HepG2 (cell line): Measurements from ENCODE around the gene TAS2R39. TPM values are rescaled to one million over a fixed set of nuclear protein-coding genes. Genes with fewer than 3 reads are reported as not detected.

Experiments
- ATAC-seq: fragments of 200-7000 bp; cut with Tn5 transposase; 3 replicates; pipeline ENCODE4 v1.9.1; 2020; ENCODE audit warnings: mild to moderate bottlenecking, moderate library complexity
- BruUV-seq: library from RNA; stranded (reverse); fragments of 400-500 nt; replicated peaks from 2 replicates; lab custom pipeline; 2021; lab: Mats Ljungman, UMichigan
- CTCF ChIA-PET: fragments of 300-600 bp; formaldehyde crosslinking; extraction: SDS; loops from one replicate; lab custom pipeline; 2021; ENCODE audit warnings: low total read pairs, inconsistent platforms, low intra/inter-chr PET ratio; lab: Yijun Ruan, JAX
- POLR2A ChIA-PET: fragments of 350-600 bp; sonication (Branson Sonifier 250); formaldehyde crosslinking; loops from one replicate; lab custom pipeline; 2020; ENCODE audit warnings: antibody characterized with exemption, inconsistent platforms; lab: Yijun Ruan, JAX
- DNase-seq: peaks from one replicate; pipeline ENCODE4 v3.0.0-alpha.2; 2015; ENCODE audit warnings: low spot score
- FAIRE-seq: peaks from 3 replicates; lab custom pipeline; 2011; peaks lifted over from hg19 to GRCh38; lab: Jason Lieb, UNC
- H2AFZ ChIP-seq: one replicate; pipeline ENCODE4 v1.6.1; 2011; ENCODE audit warnings: low read length, inconsistent platforms
- H3K27ac ChIP-seq: fragments of 300-600 bp; 3 replicates; pipeline ENCODE4 v1.8.0; 2011; ENCODE audit warnings: mixed run types, mild to moderate bottlenecking, mixed read lengths, low read length, inconsistent platforms; ENCODE audit not compliant: insufficient read depth; ENCODE audit errors: extremely low read length
- H3K27me3 ChIP-seq, 2 experiments: fragments of 200-600 bp in 1 of 2; 2 replicates in 1 of 2; 3 replicates in 1 of 2; pipeline versions ENCODE4 v1.6.0 to v1.8.0; 2011; ENCODE audit warnings: low read length in 2 of 2, mild to moderate bottlenecking in 2 of 2, moderate library complexity in 2 of 2, inconsistent platforms in 1 of 2; ENCODE audit not compliant: insufficient read depth in 2 of 2, control insufficient read depth in 1 of 2
- H3K36me3 ChIP-seq, 2 experiments: fragments of 200-600 bp in 1 of 2; replicated peaks in 1 of 2; 2 replicates in 1 of 2; 3 replicates in 1 of 2; pipeline versions ENCODE4 v1.5.1 to v1.8.0; 2011; ENCODE audit warnings: low read length in 2 of 2, inconsistent platforms in 1 of 2; ENCODE audit not compliant: insufficient read depth in 2 of 2, control insufficient read depth in 1 of 2
- H3K4me1 ChIP-seq: 2 replicates; pipeline ENCODE4 v1.5.1; 2012; ENCODE audit warnings: low read length, inconsistent platforms; ENCODE audit not compliant: insufficient read depth
- H3K4me2 ChIP-seq: 2 replicates; pipeline ENCODE4 v1.6.0; 2011; ENCODE audit warnings: low read depth, low read length, inconsistent platforms
- H3K4me3 ChIP-seq, 3 experiments: fragments of 200-600 bp in 1 of 3; sonication (generic), shearing (Covaris generic) in 1 of 3; replicated peaks in 1 of 3; 2 replicates each; pipeline ENCODE4 v1.5.1; 2011 to 2016; ENCODE audit warnings: low read length in 3 of 3, inconsistent platforms in 2 of 3, low read depth in 2 of 3, mild to moderate bottlenecking in 2 of 3, control low read depth in 1 of 3, mixed read lengths in 1 of 3; ENCODE audit not compliant: insufficient read depth in 1 of 3
- H3K79me2 ChIP-seq: one replicate; pipeline ENCODE4 v1.6.1; 2011; ENCODE audit warnings: low read length, inconsistent platforms; ENCODE audit not compliant: insufficient read depth
- H3K9ac ChIP-seq: 2 replicates; pipeline ENCODE4 v1.6.0; 2011; ENCODE audit warnings: mild to moderate bottlenecking, low read depth, low read length, inconsistent platforms; ENCODE audit not compliant: insufficient read depth
- H3K9me3 ChIP-seq: 2 replicates; pipeline ENCODE4 v1.5.1; 2012; ENCODE audit warnings: mild to moderate bottlenecking, low read length
- H4K20me1 ChIP-seq: 2 replicates; pipeline ENCODE4 v1.6.0; 2011; ENCODE audit warnings: inconsistent platforms, mild to moderate bottlenecking, low read length, moderate library complexity; ENCODE audit not compliant: insufficient read depth
- CEBPZ ChIP-seq: IDR thresholded peaks from 2 replicates; pipeline ENCODE4 v1.6.1; 2012; ENCODE audit warnings: low read length, improper control_type of control experiment
- ELF4 ChIP-seq: sonication (generic); formaldehyde crosslinking; IDR thresholded peaks from 2 replicates; pipeline ENCODE4 v1.5.0; 2020; ENCODE audit warnings: missing genetic modification reagents, mild to moderate bottlenecking, moderate library complexity, borderline replicate concordance
- HMGXB4 ChIP-seq, 2 experiments: sonication (generic) in 1 of 2; formaldehyde crosslinking in 1 of 2; IDR thresholded peaks; 2 replicates each; pipeline versions ENCODE4 v1.4.0 to v1.6.1; 2018 to 2020; ENCODE audit warnings: missing genetic modification reagents in 2 of 2, borderline replicate concordance in 1 of 2, low read depth in 1 of 2, mild to moderate bottlenecking in 1 of 2, missing biosample characterization in 1 of 2
- NAIF1 ChIP-seq: sonication (generic); formaldehyde crosslinking; IDR thresholded peaks from 2 replicates; pipeline ENCODE4 v1.5.0; 2020; ENCODE audit warnings: mild to moderate bottlenecking, missing genetic modification reagents, borderline replicate concordance
- TAF1 ChIP-seq: sonication (generic); formaldehyde crosslinking; IDR thresholded peaks from 2 replicates; pipeline ENCODE4 v1.4.0; 2020; ENCODE audit warnings: missing genetic modification reagents
- TAF15 ChIP-seq: fragments of 200-400 bp; formaldehyde crosslinking; IDR thresholded peaks from one replicate; pipeline ENCODE4 v1.6.1; 2018; ENCODE audit warnings: mild to moderate bottlenecking, low read depth, low read length; ENCODE audit not compliant: poor library complexity, severe bottlenecking
- ZBTB20 ChIP-seq: sonication (generic); formaldehyde crosslinking; IDR thresholded peaks from 2 replicates; pipeline ENCODE4 v1.8.1; 2023; ENCODE audit warnings: missing genetic modification reagents, low read depth, mild to moderate bottlenecking, borderline replicate concordance
- ZNF333 ChIP-seq: sonication (generic); formaldehyde crosslinking; IDR thresholded peaks from 2 replicates; pipeline ENCODE4 v1.4.0; 2020; ENCODE audit warnings: mild to moderate bottlenecking, missing genetic modification reagents, borderline replicate concordance
- ZNF512 ChIP-seq: sonication (generic); formaldehyde crosslinking; IDR thresholded peaks from 2 replicates; pipeline ENCODE4 v1.4.0; 2020; ENCODE audit warnings: mild to moderate bottlenecking, missing genetic modification reagents
- ZNF710 ChIP-seq: sonication (generic); formaldehyde crosslinking; IDR thresholded peaks from 2 replicates; pipeline ENCODE4 v1.5.0; 2020; ENCODE audit warnings: mild to moderate bottlenecking, missing genetic modification reagents, borderline replicate concordance
- ZNF782 ChIP-seq: sonication (generic); formaldehyde crosslinking; IDR thresholded peaks from 2 replicates; pipeline ENCODE4 v1.4.0; 2020; ENCODE audit warnings: missing genetic modification reagents, mild to moderate bottlenecking, borderline replicate concordance
- WGBS: methylation state at CpG from one replicate; pipeline ENCODE4 v1.1.6; 2017; ENCODE audit warnings: low lambda C conversion rate; 5-methylcytosine and 5-hydroxymethylcytosine counted together
- in situ Hi-C: cut with HindIII; loops from 2 replicates; pipeline ENCODE4 v1.10.0; 2017; ENCODE audit warnings: low pct_unique_long_range_greater_than_20kb; ENCODE audit not compliant: extremely low pct_ligation_motif_present
- intact Hi-C: fragments of 100-400 bp; cut with micrococcal nuclease; formaldehyde crosslinking; loops from one replicate; pipeline ENCODE4 v1.10.0; 2022; ENCODE audit not compliant: unreplicated experiment
- polyA plus RNA-seq, 8 experiments: library from polyadenylated mRNA; depleted of rRNA in 3 of 8; stranded (reverse) in 7 of 8; unstranded in 1 of 8; fragments of >200 nt; fragmentation: Illumina TruSeq in 4 of 8; extraction: Trizol in 4 of 8; gene quantifications; 2 replicates each; pipeline versions ENCODE4 v1.2.1 to v1.2.3, GENCODE V29; 2011 to 2016; ENCODE audit warnings: low read depth in 4 of 8, missing spikeins in 1 of 8, mixed read lengths in 1 of 8; ENCODE audit not compliant: insufficient read depth in 1 of 8
- total RNA-seq, 5 experiments: library from RNA; depleted of rRNA; stranded (reverse); fragments of >200 nt; fragmentation: Illumina TruSeq; extraction: Trizol; gene quantifications; 2 replicates each; pipeline ENCODE4 v1.2.3, GENCODE V29; 2016; ENCODE audit warnings: low read depth in 1 of 5
- TF ChIP-seq, protein P1 (sequence below): sonication (generic); formaldehyde crosslinking; IDR thresholded peaks from 2 replicates; pipeline ENCODE4 v1.8.0; 2022; ENCODE audit warnings: mild to moderate bottlenecking, missing genetic modification reagents, moderate library complexity

TAS2R39 gene
- total and polyA plus RNA-seq, 2 of the 13 experiments (the other 11 are each of a cell fraction or from before 2014, with no cell fraction given): not detected

DNA sequence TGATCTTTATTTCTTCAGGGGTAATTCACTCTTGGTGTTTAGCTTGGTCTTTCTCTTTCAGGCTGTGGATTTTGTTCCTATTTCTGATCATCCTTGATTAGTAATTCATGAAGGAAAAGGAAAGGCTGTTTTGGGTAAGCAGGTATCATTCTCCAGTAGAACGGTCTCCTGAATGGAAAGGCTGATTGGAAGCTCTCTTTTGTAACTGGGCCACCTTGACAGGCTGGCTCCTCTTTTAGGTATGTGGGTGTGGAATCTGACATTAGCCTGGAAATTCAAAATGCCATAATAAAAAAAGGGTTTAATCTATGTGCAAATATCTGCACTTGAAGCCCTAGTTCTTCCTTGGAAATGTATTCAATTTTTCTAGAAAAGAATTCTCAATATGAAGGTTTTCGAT is 18.9 kb downstream of the TAS2R39 start (continued):
- TF ChIP-seq ELF4 (CRISPR knock-in tag) (no peak), NAIF1 (CRISPR knock-in tag) (no peak), HMGXB4 (CRISPR knock-in tag; IDR thresholded peaks at IDR 0.05; ENCODE audit: borderline replicate concordance in 1 of 2, low read depth in 1 of 2) (no peak)

DNA sequence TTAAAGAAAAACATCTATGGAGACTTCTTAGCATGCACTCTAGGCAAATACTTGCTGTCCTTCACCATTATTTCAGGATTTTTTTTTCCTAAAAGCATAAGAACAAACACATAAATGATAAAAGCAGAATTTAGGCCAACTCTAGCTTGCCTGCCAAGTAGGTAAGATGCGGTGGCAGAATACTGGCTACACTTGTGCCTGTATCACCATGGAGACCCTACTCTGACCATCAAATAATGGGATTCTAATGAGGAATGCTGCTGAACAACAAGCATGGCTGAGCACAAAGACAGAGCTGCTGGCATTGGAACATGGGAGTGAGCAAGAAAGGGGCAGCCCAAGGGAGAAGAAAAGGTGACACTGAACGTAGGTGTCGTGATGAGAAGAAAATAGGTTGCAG is 20.2 kb downstream of the TAS2R39 start:
- Histone ChIP-seq H3K4me1 (no peaks in the 10 kb centered on the region), H3K79me2 (no peaks in the 10 kb centered on the region), H3K27ac (no peak overlapping the region), H3K9me3 (no peaks in the 10 kb centered on the region), H4K20me1 (no peaks in the 10 kb centered on the region), H3K4me3 (no peak overlapping the region), H3K36me3 (no peaks in the 10 kb centered on the region), H3K27me3 (no peaks in the 10 kb centered on the region), H2AFZ (no peak overlapping the region), H3K4me2 (no peak overlapping the region), H3K9ac (no peak overlapping the region)
- ATAC-seq (no peak), FAIRE-seq (no peak), DNase-seq (no peak)
- CTCF ChIA-PET: no interaction called here
- no TSS peak for BruUV-seq
- in situ Hi-C loops: no loop called here
- intact Hi-C loops: no loop called here
- POLR2A ChIA-PET: no interaction called here
- WGBS: 7% methylated on average over 3 of the region's 3 CpGs
- no peak for TF ChIP-seq ZBTB20 (CRISPR knock-in tag)
- TF ChIP-seq, protein P1, sequence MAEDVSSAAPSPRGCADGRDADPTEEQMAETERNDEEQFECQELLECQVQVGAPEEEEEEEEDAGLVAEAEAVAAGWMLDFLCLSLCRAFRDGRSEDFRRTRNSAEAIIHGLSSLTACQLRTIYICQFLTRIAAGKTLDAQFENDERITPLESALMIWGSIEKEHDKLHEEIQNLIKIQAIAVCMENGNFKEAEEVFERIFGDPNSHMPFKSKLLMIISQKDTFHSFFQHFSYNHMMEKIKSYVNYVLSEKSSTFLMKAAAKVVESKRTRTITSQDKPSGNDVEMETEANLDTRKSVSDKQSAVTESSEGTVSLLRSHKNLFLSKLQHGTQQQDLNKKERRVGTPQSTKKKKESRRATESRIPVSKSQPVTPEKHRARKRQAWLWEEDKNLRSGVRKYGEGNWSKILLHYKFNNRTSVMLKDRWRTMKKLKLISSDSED: no peak
- TF ChIP-seq ZNF710 (CRISPR knock-in tag): no peak
- TF ChIP-seq ZNF512: no peak
- no peak for TF ChIP-seq ZNF333 (CRISPR knock-in tag)
- no peak for TF ChIP-seq TAF1 (CRISPR knock-in tag)
- no peak for TF ChIP-seq CEBPZ
- no peak for TF ChIP-seq TAF15
- no peak for TF ChIP-seq ZNF782 (CRISPR knock-in tag)
